HG03457 (cell line): ENCODE results near the gene FAM98B.
"Not testable (repeated sequence)": the region's sequence is repeated elsewhere in the genome, so short reads cannot be mapped to it uniquely, and the experiment has no call there.

Experiments
- ATAC-seq: cut with Tn5 transposase; IDR thresholded peaks from one replicate; pipeline ENCODE4 v1.9.1; 2021; ENCODE audit warnings: moderate number of reproducible peaks; ENCODE audit not compliant: unreplicated experiment

The FAM98B gene

DNA sequence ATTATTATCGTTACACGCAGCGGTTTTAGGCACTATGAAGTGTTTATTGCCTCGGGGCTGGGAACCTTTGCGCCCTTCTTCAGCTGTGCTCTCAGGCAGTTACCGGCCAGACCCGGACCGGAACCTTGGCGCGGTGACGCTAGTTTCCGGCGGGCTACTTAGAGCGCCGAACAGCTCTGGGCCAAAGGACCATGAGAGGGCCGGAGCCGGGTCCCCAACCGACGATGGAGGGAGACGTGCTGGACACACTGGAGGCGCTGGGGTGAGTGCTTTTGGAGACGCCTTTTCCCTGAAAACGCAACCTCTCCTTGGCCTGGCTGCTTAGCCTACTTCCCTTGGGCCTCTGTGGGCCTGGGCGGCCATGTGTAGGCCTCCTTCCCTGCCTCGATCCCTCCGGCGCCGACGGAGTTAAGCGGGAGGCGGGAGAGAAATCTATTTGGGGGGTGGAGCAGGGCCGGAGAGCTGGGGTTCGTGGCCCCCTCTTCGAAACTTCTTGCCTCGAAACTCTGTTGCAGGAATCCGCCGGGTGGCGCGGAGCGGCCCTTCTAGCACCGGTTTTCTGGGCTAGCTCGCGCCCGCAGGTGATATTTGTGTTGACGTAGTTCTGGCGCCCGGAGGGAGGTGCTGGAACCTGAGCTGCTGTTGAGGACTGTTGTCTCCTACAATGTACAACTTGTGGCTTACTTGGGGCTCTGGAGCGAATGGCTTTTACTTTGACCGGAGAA, at the start of gene FAM98B:
Gene FAM98B, plus strand, starts transcription at position 157 of the 725 bp plus-strand sequence. Its CDS starts 35 bp downstream, at position 192.
- ATAC-seq = peak; percentile 86

DNA sequence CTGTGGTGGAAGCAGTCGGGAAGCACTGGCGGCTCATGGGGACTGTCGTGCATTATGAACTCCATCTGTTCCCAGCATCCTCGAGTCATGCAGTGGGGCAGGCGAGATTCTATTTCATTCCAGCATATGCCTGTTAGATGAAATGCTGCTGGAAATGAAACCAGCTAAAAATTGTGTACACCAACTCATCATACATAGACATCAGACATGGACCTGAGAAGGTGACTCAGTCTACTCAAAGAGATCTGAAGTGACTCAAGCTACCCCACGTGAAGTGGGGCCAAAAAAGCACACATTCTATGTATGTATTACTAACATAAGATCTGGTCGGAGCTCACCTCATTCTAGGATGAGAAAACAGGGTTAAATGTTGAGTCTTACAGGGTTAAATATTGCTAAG, 47.5 kb upstream of the FAM98B start:
- ATAC-seq = no peak

DNA sequence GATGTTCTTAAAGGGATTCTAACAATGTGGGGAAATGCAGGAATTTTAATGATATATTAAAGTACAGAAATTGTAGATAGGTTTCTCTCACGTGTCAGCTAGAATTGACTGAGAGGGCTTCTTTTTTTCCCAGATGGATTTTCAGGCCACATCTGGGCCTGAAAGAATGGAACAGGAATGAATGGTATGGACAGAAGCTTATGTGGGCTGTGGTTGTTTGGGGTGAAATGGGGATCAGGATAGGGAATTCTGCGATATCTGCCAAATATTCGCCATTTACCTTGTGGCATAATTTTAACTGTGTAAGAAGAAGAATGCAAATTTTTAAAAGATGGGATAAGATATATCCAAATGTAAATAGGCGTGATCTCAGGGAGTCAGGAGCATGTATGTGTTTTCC, 45.4 kb upstream of the FAM98B start:
- ATAC-seq = no peak

- ATAC-seq = no peak
Measured at GRCh38 chr15:38411902-38412301, 42.0 kb upstream of the FAM98B start.

DNA sequence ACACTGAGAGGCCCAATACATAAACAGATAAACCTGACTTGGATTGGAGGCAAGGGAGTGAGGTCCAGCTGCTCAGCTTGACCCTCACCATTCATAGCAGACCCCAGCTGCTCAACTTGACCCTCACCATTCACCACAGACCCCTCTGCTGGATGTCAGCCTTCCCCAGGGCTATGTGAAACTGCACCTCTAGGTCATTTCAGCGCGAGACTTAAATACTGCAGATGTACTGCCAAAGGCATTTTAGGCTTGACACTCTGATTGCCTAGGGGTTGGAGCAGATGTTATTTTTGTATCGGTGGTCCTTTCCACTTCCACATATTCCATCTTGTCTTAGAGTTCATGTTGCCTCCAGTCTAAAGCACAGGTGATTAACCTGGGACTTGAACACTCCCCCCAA, 41.5 kb upstream of the FAM98B start:
- no peak for ATAC-seq

- ATAC-seq = no peak
Measured at GRCh38 chr15:38414357-38414756, 39.6 kb upstream of the FAM98B start.

GRCh38 chr15:38421069-38421690, 32.7 kb upstream of the FAM98B start:
- no peak for ATAC-seq

DNA sequence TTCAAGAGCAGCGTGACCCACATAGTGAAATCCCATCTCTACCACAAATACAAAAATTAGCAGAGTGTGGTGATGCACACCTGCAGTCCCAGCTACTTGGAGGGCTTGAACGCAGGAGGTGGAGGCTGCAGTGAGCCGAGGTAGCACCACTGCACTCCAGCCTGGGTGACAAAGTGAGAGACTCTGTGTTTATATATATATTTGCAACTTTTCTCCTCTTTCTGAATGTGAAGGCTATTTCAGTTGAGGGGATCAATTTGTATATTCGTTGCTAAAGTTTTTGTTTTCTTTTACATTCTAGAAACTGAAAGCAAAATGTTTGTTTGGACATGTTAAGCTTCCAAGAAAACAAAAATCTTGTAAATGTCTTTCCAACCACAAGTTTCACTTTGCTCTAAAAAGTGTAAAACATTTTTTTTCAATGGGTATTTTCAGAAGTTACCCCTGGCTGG, 29.8 kb upstream of the FAM98B start:
- no peak for ATAC-seq

GRCh38 chr15:38425269-38425668, 28.7 kb upstream of the FAM98B start:
- ATAC-seq = no peak

DNA sequence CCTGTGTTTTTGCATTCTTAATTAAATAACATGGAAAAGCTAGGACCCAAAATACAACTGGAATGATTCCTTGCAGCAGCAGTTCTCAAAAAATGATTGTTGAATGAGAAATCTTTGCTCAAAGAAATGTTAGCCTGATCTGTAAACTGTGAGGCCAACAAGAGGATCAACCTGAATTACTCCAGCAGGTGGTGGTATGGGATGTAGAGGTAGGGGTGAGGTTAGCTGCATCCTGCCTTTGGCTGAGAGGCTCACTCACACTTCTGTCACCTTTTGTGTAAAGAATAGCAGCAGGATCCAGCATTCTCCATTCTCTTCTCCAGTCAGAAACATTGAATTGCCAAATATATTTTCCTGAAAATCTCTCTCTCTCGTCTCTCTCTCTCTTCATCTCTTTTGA, 26.5 kb upstream of the FAM98B start:
- ATAC-seq = no peak

GRCh38 chr15:38430106-38430760, 23.7 kb upstream of the FAM98B start:
- ATAC-seq = no peak

DNA sequence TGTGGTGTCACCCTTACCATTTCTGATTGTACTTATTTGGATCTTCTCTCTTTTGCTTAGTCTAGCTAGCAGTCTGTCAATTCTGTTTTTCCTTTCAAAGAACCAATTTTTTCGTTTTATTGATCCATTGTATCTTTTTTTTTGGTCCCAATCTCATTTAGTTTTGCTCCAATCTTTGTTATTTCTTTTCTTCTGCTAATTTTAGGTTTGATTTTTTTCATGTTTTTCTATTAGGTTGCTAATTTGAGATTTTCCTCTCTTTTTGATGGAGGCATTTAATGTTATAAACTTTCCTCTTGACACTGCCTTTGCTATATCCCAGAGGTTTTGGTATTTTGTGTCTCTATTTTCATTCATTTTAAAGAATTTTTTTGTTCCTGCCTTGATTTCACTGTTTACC, 16.9 kb upstream of the FAM98B start:
- ATAC-seq = no peak

- ATAC-seq = not testable (repeated sequence)
Measured at GRCh38 chr15:38437603-38438002, 16.3 kb upstream of the FAM98B start.

DNA sequence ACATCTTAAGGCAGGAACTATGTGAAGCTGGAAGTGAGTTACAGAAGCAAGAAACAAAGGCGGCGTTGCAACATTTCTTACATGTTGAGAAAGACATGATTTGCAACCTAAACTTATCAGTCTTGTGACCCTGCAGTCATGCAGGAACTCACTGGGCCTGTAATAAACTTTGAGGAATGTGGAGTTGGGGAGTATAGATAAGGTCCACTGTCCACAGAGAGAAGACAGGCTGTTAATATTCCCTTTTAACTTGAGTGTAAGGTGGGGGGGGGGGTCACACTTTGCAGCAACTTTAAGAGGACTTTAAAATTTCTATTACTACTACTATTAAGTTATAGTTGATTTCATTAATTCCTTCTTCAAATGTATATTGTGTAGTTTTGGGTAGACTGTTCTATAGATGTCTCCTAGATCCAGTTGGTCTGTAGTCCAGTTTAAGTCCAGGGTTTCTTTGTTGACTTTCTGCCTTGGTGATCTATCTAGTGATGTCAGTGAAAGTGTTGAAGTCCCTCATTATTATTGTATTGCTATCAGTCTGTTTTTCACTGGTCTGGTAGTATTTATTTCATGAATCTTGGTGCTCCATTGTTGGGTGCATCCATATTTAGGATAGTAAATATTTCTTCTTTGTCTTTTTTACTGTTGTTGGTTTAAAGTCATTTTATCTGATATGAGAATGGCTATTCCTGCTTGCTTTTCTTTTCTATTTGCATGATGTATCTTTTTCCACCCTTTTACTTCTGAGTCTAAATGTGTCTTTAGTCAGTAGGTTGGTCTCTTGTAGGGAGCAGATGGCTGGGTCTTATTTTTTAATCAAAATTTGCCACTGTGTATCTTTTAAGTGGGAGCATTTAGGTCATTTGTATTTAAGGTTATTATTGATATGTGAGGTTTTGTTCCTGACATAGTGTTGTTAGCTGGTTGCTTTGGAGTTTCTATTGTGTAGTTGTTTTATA, 15.6 kb upstream of the FAM98B start:
- ATAC-seq = no peak

GRCh38 chr15:38440353-38441129, 13.4 kb upstream of the FAM98B start:
- ATAC-seq = peak; percentile 73

- ATAC-seq = no peak
Measured at GRCh38 chr15:38441130-38441519, 12.8 kb upstream of the FAM98B start.

- ATAC-seq = no peak
Measured at GRCh38 chr15:38454696-38455090, 766 bp downstream of the FAM98B start.

- ATAC-seq = no peak
Measured at GRCh38 chr15:38455092-38455491, 1.2 kb downstream of the FAM98B start.

- no peak for ATAC-seq
Measured at GRCh38 chr15:38458646-38459045, 4.7 kb downstream of the FAM98B start.

DNA sequence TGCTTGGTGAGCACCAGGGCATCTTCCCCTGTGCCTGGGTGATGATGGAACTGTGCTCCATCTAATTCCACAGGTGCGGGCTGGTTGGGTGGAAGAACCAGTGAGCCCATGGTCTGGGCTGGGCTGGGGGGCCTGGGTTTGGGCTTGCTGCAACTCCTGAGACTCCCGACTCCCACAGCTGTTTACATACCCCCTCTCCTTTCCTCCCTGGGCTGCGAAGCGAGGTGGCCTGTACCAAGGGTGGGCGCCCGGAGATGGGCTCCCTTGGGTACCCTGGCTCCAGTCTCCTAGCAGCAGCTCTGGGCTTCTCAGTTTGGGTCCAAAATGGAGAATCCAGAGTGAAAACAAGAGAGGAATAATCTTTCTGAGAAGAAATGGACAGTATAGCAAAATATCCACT, 5.6 kb downstream of the FAM98B start:
- ATAC-seq = no peak
